OCI-LY1 (cell line): ENCODE results near the gene DPP9.

Experiments
- CTCF ChIP-seq: fragments of 200-600 bp; sonication (generic), shearing (Covaris generic); IDR thresholded peaks from 2 replicates; pipeline ENCODE4 v1.5.1; 2017; ENCODE audit warnings: mild to moderate bottlenecking, antibody characterized with exemption, low read length, moderate library complexity, mixed read lengths
- EZH2 ChIP-seq: fragments of 200-600 bp; sonication (generic), shearing (Covaris generic); IDR thresholded peaks from 2 replicates; pipeline ENCODE4 v1.8.0; 2017; ENCODE audit warnings: borderline replicate concordance, mixed run types, mild to moderate bottlenecking, antibody characterized with exemption, low read length, moderate library complexity, mixed read lengths

GRCh38 chr19:4652075-4652474, 71.6 kb downstream of the DPP9 start:
- TF ChIP-seq CTCF (no peak), EZH2 (no peak)
